Caki2 (cell line): Measurements from ENCODE around the gene UBE2S. TPM values are rescaled to one million over a fixed set of nuclear protein-coding genes. Genes with fewer than 3 reads are reported as not detected.
A peak's percentile ranks its signal among the peaks of the same experiment; 100 is the strongest.

ENCODE experiments used
- DNase-seq: peaks from one replicate; pipeline ENCODE4 v3.0.0-alpha.2; 2015; ENCODE audit warnings: low read depth
- in situ Hi-C: cut with HindIII; loops from 2 replicates; pipeline ENCODE4 v1.10.0; 2016; ENCODE audit warnings: low sequenced_read_pairs, low pct_unique_long_range_greater_than_20kb, mixed read lengths
- total RNA-seq: library from RNA; depleted of rRNA; stranded (reverse); fragments of >200 nt; shearing (Covaris generic); gene quantifications from 2 replicates; pipeline ENCODE4 v1.2.3, GENCODE V29; 2014; ENCODE audit warnings: low replicate concordance; rRNA removed

The UBE2S gene
- total RNA-seq, 1 experiment from 2014 or later, result 231 TPM

- no peak for DNase-seq
- in situ Hi-C loops, result no loop called here
Observed at GRCh38 chr19:55354698-55355212, 52.8 kb downstream of the UBE2S start, which contains the start of gene COX6B2. COX6B2 (minus strand) TSS chr19:55354719; CDS start chr19:55354521, 198 bp downstream.

- in situ Hi-C loops, result no loop called here
- peak; percentile 73 for DNase-seq
Observed at GRCh38 chr19:55353803-55354697, 53.5 kb downstream of the UBE2S start.

- no peak for DNase-seq
- in situ Hi-C loops, result no loop called here
Observed at GRCh38 chr19:55353356-55353802, 54.2 kb downstream of the UBE2S start.

- in situ Hi-C loops, result no loop called here
- DNase-seq, result no peak
Observed at GRCh38 chr19:55352549-55353145, 54.9 kb downstream of the UBE2S start.

- in situ Hi-C loops, result no loop called here
- no peak for DNase-seq
Observed at GRCh38 chr19:55352040-55352439, 55.5 kb downstream of the UBE2S start.

- in situ Hi-C loops, result no loop called here
- no peak for DNase-seq
Observed at GRCh38 chr19:55350620-55351315, 56.8 kb downstream of the UBE2S start.

Other genes starting within 250 kb of the UBE2S start
- gene DNAAF3, start 241.2 kb downstream of the UBE2S start, total RNA-seq, result 30.9 and 32.8 TPM in 2 replicates
- gene SYT5, start 227.5 kb downstream of the UBE2S start, total RNA-seq, result 0.07 TPM in 1 of 2 replicates, not detected in the other
- 30.0 and 34.3 TPM in 2 replicates for gene PTPRH, start 198.3 kb downstream of the UBE2S start, total RNA-seq
- gene TMEM86B, start 179.0 kb downstream of the UBE2S start, total RNA-seq, result 0.47 and 3.9 TPM in 2 replicates
- 79.8 and 94.5 TPM in 2 replicates for gene PPP6R1, start 148.8 kb downstream of the UBE2S start, total RNA-seq
- 128 and 145 TPM in 2 replicates for gene HSPBP1, start 127.7 kb downstream of the UBE2S start, total RNA-seq
- gene BRSK1, start 123.8 kb downstream of the UBE2S start, total RNA-seq, result 0.41 and 0.64 TPM in 2 replicates
- 0.61 and 1.3 TPM in 2 replicates for gene TMEM150B, start 82.4 kb downstream of the UBE2S start, total RNA-seq
- gene KMT5C, start 67.9 kb downstream of the UBE2S start, total RNA-seq, result 11.8 and 18.4 TPM in 2 replicates
- gene COX6B2, start 53.1 kb downstream of the UBE2S start, total RNA-seq, result 0.10 TPM in 1 of 2 replicates, not detected in the other
- gene GARIN5B, start 44.5 kb downstream of the UBE2S start, total RNA-seq, result not detected in 2 replicates
- gene IL11, start 37.3 kb downstream of the UBE2S start, total RNA-seq, result not detected in 2 replicates
- not detected in 2 replicates for gene TMEM190, start 31.0 kb downstream of the UBE2S start, total RNA-seq
- 2.3 and 6.7 TPM in 2 replicates for gene TMEM238, start 23.5 kb downstream of the UBE2S start, total RNA-seq
- gene RPL28, start 21.9 kb downstream of the UBE2S start, total RNA-seq, result 281 and 295 TPM in 2 replicates
- gene SHISA7, start 35.5 kb upstream of the UBE2S start, total RNA-seq, result not detected in 2 replicates
- gene ISOC2, start 53.9 kb upstream of the UBE2S start, total RNA-seq, result 231 and 265 TPM in 2 replicates
- gene C19orf85, start 57.0 kb upstream of the UBE2S start, total RNA-seq, result not detected in 2 replicates
- gene ZNF628, start 68.8 kb upstream of the UBE2S start, total RNA-seq, result 1.9 and 5.3 TPM in 2 replicates
- gene NAT14, start 77.4 kb upstream of the UBE2S start, total RNA-seq, result 94.3 and 99.9 TPM in 2 replicates
- 0.14 TPM in 1 of 2 replicates, not detected in the other for gene SSC5D, start 80.6 kb upstream of the UBE2S start, total RNA-seq
- gene SBK2, start 129.3 kb upstream of the UBE2S start, total RNA-seq, result not detected in 2 replicates
- gene SBK3, start 137.8 kb upstream of the UBE2S start, total RNA-seq, result 1.0 and 6.3 TPM in 2 replicates
- gene ZNF579, start 173.1 kb upstream of the UBE2S start, total RNA-seq, result 2.2 and 12.9 TPM in 2 replicates
- gene FIZ1, start 191.7 kb upstream of the UBE2S start, total RNA-seq, result 12.3 and 13.4 TPM in 2 replicates
- 15.5 and 31.0 TPM in 2 replicates for gene ZNF524, start 192.5 kb upstream of the UBE2S start, total RNA-seq
- gene ZNF865, start 197.9 kb upstream of the UBE2S start, total RNA-seq, result 0.87 and 1.7 TPM in 2 replicates
- gene ZNF784, start 216.8 kb upstream of the UBE2S start, total RNA-seq, result 3.6 and 14.3 TPM in 2 replicates
- 2.3 and 12.1 TPM in 2 replicates for gene ZNF580, start 233.2 kb upstream of the UBE2S start, total RNA-seq
- 10.8 and 23.3 TPM in 2 replicates for gene ZNF581, start 235.9 kb upstream of the UBE2S start, total RNA-seq
- gene CCDC106, start 240.4 kb upstream of the UBE2S start, total RNA-seq, result 7.8 and 9.3 TPM in 2 replicates
- 129 and 183 TPM in 2 replicates for gene U2AF2, start 247.2 kb upstream of the UBE2S start, total RNA-seq